ENCODE results near the gene ST6GAL1.

DNA sequence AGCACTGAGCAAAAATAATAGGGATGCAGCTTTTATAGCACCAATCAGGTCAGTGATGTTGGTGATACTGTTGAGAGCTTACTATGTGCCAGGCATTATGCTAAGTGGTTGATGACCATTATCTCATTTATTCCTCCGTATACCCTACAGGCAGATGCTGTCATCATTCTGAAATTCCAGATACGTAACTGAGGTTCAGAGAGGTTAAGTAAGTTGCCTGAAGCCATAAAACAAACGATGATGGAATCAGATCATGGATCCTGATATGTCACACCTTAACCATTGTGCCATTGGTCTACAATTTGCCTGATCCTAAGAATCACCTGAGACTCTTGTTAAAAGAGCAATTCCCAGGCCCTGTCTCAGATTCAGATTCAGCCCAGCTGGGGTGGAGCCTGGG, 49.5 kb downstream of the ST6GAL1 start:
- TF ChIP-seq POLR2A (IDR thresholded peaks at IDR 0.05) (no peak), POLR2AphosphoS5 (IDR thresholded peaks at IDR 0.05) (no peak), EP300 (IDR thresholded peaks at IDR 0.05) (no peak)
- TF ChIP-seq, protein P1, sequence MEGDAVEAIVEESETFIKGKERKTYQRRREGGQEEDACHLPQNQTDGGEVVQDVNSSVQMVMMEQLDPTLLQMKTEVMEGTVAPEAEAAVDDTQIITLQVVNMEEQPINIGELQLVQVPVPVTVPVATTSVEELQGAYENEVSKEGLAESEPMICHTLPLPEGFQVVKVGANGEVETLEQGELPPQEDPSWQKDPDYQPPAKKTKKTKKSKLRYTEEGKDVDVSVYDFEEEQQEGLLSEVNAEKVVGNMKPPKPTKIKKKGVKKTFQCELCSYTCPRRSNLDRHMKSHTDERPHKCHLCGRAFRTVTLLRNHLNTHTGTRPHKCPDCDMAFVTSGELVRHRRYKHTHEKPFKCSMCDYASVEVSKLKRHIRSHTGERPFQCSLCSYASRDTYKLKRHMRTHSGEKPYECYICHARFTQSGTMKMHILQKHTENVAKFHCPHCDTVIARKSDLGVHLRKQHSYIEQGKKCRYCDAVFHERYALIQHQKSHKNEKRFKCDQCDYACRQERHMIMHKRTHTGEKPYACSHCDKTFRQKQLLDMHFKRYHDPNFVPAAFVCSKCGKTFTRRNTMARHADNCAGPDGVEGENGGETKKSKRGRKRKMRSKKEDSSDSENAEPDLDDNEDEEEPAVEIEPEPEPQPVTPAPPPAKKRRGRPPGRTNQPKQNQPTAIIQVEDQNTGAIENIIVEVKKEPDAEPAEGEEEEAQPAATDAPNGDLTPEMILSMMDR (IDR thresholded peaks at IDR 0.05) = no peak
